ENCODE data around the gene SPPL2B.
"Not testable (repeated sequence)": the region's sequence is repeated elsewhere in the genome, so short reads cannot be mapped to it uniquely, and the experiment has no call there.

- TF ChIP-seq POLR2A, EP300 (IDR thresholded peaks at IDR 0.05): not testable (repeated sequence)
- TF ChIP-seq, protein P1, sequence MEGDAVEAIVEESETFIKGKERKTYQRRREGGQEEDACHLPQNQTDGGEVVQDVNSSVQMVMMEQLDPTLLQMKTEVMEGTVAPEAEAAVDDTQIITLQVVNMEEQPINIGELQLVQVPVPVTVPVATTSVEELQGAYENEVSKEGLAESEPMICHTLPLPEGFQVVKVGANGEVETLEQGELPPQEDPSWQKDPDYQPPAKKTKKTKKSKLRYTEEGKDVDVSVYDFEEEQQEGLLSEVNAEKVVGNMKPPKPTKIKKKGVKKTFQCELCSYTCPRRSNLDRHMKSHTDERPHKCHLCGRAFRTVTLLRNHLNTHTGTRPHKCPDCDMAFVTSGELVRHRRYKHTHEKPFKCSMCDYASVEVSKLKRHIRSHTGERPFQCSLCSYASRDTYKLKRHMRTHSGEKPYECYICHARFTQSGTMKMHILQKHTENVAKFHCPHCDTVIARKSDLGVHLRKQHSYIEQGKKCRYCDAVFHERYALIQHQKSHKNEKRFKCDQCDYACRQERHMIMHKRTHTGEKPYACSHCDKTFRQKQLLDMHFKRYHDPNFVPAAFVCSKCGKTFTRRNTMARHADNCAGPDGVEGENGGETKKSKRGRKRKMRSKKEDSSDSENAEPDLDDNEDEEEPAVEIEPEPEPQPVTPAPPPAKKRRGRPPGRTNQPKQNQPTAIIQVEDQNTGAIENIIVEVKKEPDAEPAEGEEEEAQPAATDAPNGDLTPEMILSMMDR (IDR thresholded peaks at IDR 0.05) = not testable (repeated sequence)
Measured at GRCh38 chr19:2392899-2393298, 64.4 kb downstream of the SPPL2B start.

Data from gastroesophageal sphincter (tissue), 3 donors.